Right lobe of liver (tissue), 4 donors: ENCODE results near the gene ADAMTS2.

Experiments used
- CTCF ChIP-seq, 4 donors: fragments of 200-600 bp in 3 of 4; fragments of 450-650 bp in 1 of 4; IDR thresholded peaks; one replicate each; pipeline versions ENCODE4 v1.5.1 to v1.8.0; 2016 to 2022; ENCODE audit warnings: antibody characterized with exemption in 4 of 4, mild to moderate bottlenecking in 2 of 4
- POLR2A ChIP-seq: fragments of 450-650 bp; IDR thresholded peaks from one replicate; pipeline ENCODE4 v1.6.1; 2017; ENCODE audit warnings: antibody characterized with exemption, mild to moderate bottlenecking
- donor health status: DM: no; HTN: no; CAD: no.
- donor health status: DM: no; HTN: no; CAD: no.
- donor health status: DM: no; HTN: yes; CAD: no.

- TF ChIP-seq CTCF (IDR thresholded peaks at IDR 0.05) (no peak), POLR2A (no peak)
These were observed 46.9 kb downstream of the ADAMTS2 start for GRCh38 chr5:179298181-179298993.
